HEK293 (cell line): Measurements from ENCODE around the gene GALNT10.

Experiments used
- CTCF ChIA-PET: fragments of 350-600 bp; formaldehyde crosslinking; extraction: SDS; loops from one replicate; lab custom pipeline; 2021; ENCODE audit warnings: antibody characterized with exemption; lab: Yijun Ruan, JAX
- POLR2A ChIA-PET: fragments of 300-600 bp; formaldehyde crosslinking; extraction: SDS; loops from one replicate; lab custom pipeline; 2020; ENCODE audit warnings: antibody characterized with exemption, inconsistent platforms; lab: Yijun Ruan, JAX
- H3K27ac ChIP-seq: fragments of 200-500 bp; sonication (Bioruptor generic); 2 replicates; pipeline ENCODE4 v1.5.1; 2014; ENCODE audit warnings: low read depth, low read length, control low read depth, inconsistent platforms; ENCODE audit errors: extremely low read depth
- H3K36me3 ChIP-seq, 2 experiments: fragments of 200-500 bp in 1 of 2; sonication (Bioruptor generic) in 1 of 2; 1 replicate in 1 of 2; 2 replicates in 1 of 2; pipeline ENCODE4 v1.5.1; 2014 to 2017; ENCODE audit warnings: inconsistent platforms in 2 of 2, low read length in 2 of 2; ENCODE audit not compliant: control insufficient read depth in 2 of 2, insufficient read depth in 1 of 2
- H3K4me1 ChIP-seq: fragments of 200-500 bp; sonication (Bioruptor generic); 2 replicates; pipeline ENCODE4 v1.5.1; 2014; ENCODE audit warnings: mild to moderate bottlenecking, low read length, inconsistent platforms; ENCODE audit not compliant: control insufficient read depth, insufficient read depth
- H3K4me3 ChIP-seq: 2 replicates; pipeline ENCODE4 v1.5.1; 2011; ENCODE audit warnings: low read depth, mild to moderate bottlenecking, control low read depth, low read length, moderate library complexity
- H3K9me3 ChIP-seq: fragments of 200-500 bp; sonication (Bioruptor generic); 2 replicates; pipeline ENCODE4 v1.5.1; 2014; ENCODE audit warnings: low read depth, low read length, inconsistent platforms; ENCODE audit not compliant: control insufficient read depth, insufficient read depth
- BCL6B ChIP-seq: fragments of 450-650 bp; formaldehyde crosslinking; IDR thresholded peaks from 2 replicates; pipeline ENCODE4 v1.5.1; 2017; ENCODE audit warnings: missing biosample characterization, missing genetic modification characterization
- ELK4 ChIP-seq: IDR thresholded peaks from 2 replicates; pipeline ENCODE4 v1.6.1; 2011; ENCODE audit warnings: mild to moderate bottlenecking, low read depth, low read length, borderline replicate concordance
- KLF9 ChIP-seq: fragments of 450-650 bp; formaldehyde crosslinking; IDR thresholded peaks from 2 replicates; pipeline ENCODE4 v1.5.1; 2016; ENCODE audit warnings: missing biosample characterization, missing genetic modification characterization, low read depth
- OSR2 ChIP-seq: fragments of 450-650 bp; formaldehyde crosslinking; IDR thresholded peaks from 2 replicates; pipeline ENCODE4 v1.5.1; 2016; ENCODE audit warnings: missing biosample characterization, missing genetic modification characterization
- SCRT1 ChIP-seq: fragments of 450-650 bp; formaldehyde crosslinking; IDR thresholded peaks from 2 replicates; pipeline ENCODE4 v1.5.1; 2016; ENCODE audit warnings: missing biosample characterization, missing genetic modification characterization, borderline replicate concordance
- SP2 ChIP-seq: fragments of 450-650 bp; formaldehyde crosslinking; IDR thresholded peaks from 2 replicates; pipeline ENCODE4 v1.5.1; 2016; ENCODE audit warnings: missing biosample characterization, missing genetic modification characterization
- ZBTB1 ChIP-seq: fragments of 450-650 bp; formaldehyde crosslinking; IDR thresholded peaks from 2 replicates; pipeline ENCODE4 v1.5.1; 2016; ENCODE audit warnings: missing biosample characterization, missing genetic modification characterization
- ZNF140 ChIP-seq: fragments of 450-650 bp; formaldehyde crosslinking; IDR thresholded peaks from 2 replicates; pipeline ENCODE4 v1.5.1; 2016; ENCODE audit warnings: missing biosample characterization, missing genetic modification characterization
- ZNF16 ChIP-seq: fragments of 450-650 bp; formaldehyde crosslinking; IDR thresholded peaks from 2 replicates; pipeline ENCODE4 v1.5.1; 2016; ENCODE audit warnings: low read depth, missing biosample characterization, missing genetic modification characterization
- ZNF23 ChIP-seq: fragments of 450-650 bp; formaldehyde crosslinking; IDR thresholded peaks from 2 replicates; pipeline ENCODE4 v1.5.1; 2016; ENCODE audit warnings: missing biosample characterization, missing genetic modification characterization, borderline replicate concordance
- ZNF324 ChIP-seq: fragments of 450-650 bp; formaldehyde crosslinking; IDR thresholded peaks from 2 replicates; pipeline ENCODE4 v1.5.1; 2016; ENCODE audit warnings: missing biosample characterization, missing genetic modification characterization
- ZNF350 ChIP-seq: fragments of 450-650 bp; formaldehyde crosslinking; IDR thresholded peaks from 2 replicates; pipeline ENCODE4 v1.5.0; 2017; ENCODE audit warnings: missing biosample characterization, mild to moderate bottlenecking, missing genetic modification characterization
- ZNF529 ChIP-seq: fragments of 450-650 bp; formaldehyde crosslinking; IDR thresholded peaks from 2 replicates; pipeline ENCODE4 v1.5.1; 2017; ENCODE audit warnings: missing genetic modification characterization, missing biosample characterization; ENCODE audit not compliant: insufficient replicate concordance
- ZNF544 ChIP-seq: fragments of 450-650 bp; formaldehyde crosslinking; IDR thresholded peaks from 2 replicates; pipeline ENCODE4 v1.5.0; 2017; ENCODE audit warnings: missing biosample characterization, missing genetic modification characterization
- ZNF555 ChIP-seq: fragments of 450-650 bp; formaldehyde crosslinking; conservative IDR thresholded peaks from 2 replicates; pipeline ENCODE4 v1.5.1; 2017; ENCODE audit warnings: missing biosample characterization, mild to moderate bottlenecking, missing genetic modification characterization, inconsistent platforms
- ZNF621 ChIP-seq: fragments of 450-650 bp; formaldehyde crosslinking; IDR thresholded peaks from 2 replicates; pipeline ENCODE4 v1.5.1; 2017; ENCODE audit warnings: missing biosample characterization, missing genetic modification characterization
- ZNF624 ChIP-seq: fragments of 450-650 bp; formaldehyde crosslinking; IDR thresholded peaks from 2 replicates; pipeline ENCODE4 v1.5.1; 2017; ENCODE audit warnings: missing biosample characterization, missing genetic modification characterization
- ZNF654 ChIP-seq: fragments of 450-650 bp; formaldehyde crosslinking; IDR thresholded peaks from 2 replicates; pipeline ENCODE4 v1.5.1; 2016; ENCODE audit warnings: low read depth, missing biosample characterization, missing genetic modification characterization
- ZNF677 ChIP-seq: fragments of 450-650 bp; IDR thresholded peaks from 2 replicates; pipeline ENCODE4 v1.5.0; 2018; ENCODE audit warnings: missing biosample characterization, mild to moderate bottlenecking, missing genetic modification characterization, moderate library complexity
- ZNF704 ChIP-seq: fragments of 450-650 bp; formaldehyde crosslinking; IDR thresholded peaks from 2 replicates; pipeline ENCODE4 v1.5.1; 2016; ENCODE audit warnings: missing biosample characterization, missing genetic modification characterization
- TF ChIP-seq, protein P1 (sequence below): fragments of 450-650 bp; formaldehyde crosslinking; IDR thresholded peaks from 2 replicates; pipeline ENCODE4 v1.5.1; 2016; ENCODE audit warnings: missing biosample characterization, missing genetic modification characterization, low read depth
- TF ChIP-seq, protein P2 (sequence below): fragments of 450-650 bp; formaldehyde crosslinking; IDR thresholded peaks from 2 replicates; pipeline ENCODE4 v1.5.1; 2016; ENCODE audit warnings: missing biosample characterization, missing genetic modification characterization, borderline replicate concordance

Gene GALNT10

DNA sequence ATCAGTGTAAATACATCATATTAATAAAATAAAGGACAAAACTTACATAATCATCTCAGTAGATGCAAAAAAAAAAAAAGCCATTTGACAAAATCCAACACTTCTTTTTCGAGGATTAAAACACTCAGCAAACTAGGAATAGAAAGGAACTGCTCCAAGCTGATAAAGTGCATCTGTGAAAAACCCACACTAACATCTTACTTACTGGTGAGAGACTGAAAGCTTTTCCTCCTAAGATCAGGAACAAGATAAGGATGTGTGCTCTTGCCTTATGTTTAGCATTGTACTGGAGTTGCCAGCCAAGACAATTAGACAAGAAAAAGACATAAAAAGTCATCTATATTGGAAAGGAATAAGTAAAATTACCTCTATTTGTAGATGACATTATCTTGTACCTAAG is 135.0 kb downstream of the GALNT10 start (continued):
- TF ChIP-seq SCRT1 (tag by site-specific recombination) (no peak), ZNF324 (tag by site-specific recombination) (no peak), ZNF677 (no peak), ZNF140 (no peak), ZNF23 (tag by site-specific recombination) (no peak), ZNF350 (tag by site-specific recombination) (no peak), ZNF704 (tag by site-specific recombination) (no peak), ZNF621 (tag by site-specific recombination) (no peak), KLF9 (no peak), ZNF544 (tag by site-specific recombination) (no peak), ZNF16 (no peak)
- TF ChIP-seq, protein P1, sequence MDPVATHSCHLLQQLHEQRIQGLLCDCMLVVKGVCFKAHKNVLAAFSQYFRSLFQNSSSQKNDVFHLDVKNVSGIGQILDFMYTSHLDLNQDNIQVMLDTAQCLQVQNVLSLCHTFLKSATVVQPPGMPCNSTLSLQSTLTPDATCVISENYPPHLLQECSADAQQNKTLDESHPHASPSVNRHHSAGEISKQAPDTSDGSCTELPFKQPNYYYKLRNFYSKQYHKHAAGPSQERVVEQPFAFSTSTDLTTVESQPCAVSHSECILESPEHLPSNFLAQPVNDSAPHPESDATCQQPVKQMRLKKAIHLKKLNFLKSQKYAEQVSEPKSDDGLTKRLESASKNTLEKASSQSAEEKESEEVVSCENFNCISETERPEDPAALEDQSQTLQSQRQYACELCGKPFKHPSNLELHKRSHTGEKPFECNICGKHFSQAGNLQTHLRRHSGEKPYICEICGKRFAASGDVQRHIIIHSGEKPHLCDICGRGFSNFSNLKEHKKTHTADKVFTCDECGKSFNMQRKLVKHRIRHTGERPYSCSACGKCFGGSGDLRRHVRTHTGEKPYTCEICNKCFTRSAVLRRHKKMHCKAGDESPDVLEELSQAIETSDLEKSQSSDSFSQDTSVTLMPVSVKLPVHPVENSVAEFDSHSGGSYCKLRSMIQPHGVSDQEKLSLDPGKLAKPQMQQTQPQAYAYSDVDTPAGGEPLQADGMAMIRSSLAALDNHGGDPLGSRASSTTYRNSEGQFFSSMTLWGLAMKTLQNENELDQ (tag by site-specific recombination), result no peak

DNA sequence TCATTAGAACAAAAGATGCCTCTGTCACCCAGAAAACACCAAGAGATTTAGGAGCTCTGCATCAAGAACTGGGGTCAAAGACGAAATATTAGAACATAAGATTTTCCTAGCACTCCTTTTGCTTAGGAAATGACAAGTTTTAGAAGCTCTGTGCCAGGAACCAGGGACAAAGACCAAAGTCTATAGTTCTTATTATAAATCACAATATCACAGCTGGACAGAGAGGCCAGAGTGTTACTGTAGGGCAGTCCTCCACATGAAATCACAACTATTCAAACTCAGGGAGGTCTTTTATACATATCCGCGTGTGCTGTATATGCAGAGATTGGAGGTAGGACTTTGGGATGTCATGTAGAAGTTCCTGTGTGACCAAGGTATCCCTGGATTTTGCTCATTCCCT is 138.5 kb downstream of the GALNT10 start:
- no peak for TF ChIP-seq ZBTB1
- no peak for TF ChIP-seq ZNF529 (tag by site-specific recombination)
- TF ChIP-seq ZNF555, result no peak
- no peak for TF ChIP-seq ZNF624
- CTCF ChIA-PET, result interaction anchor here (0.6 kb wide), 1 partner anchor 192 kb away, joined by 3 read pairs; no protein-coding TSS in a partner anchor
- Histone ChIP-seq H3K36me3 (no peaks in the 10 kb centered on the region), H3K4me3 (no peak overlapping the region), H3K4me1 (peaks cover under 1% of the 10 kb centered on the region), H3K27ac (no peak overlapping the region), H3K9me3 (no peaks in the 10 kb centered on the region)
- POLR2A ChIA-PET, result no interaction called here

- ChIA-PET CTCF (interaction anchor here (0.5 to 0.6 kb wide), 2 partner anchors 75 to 191 kb away, joined by 3 read pairs; no protein-coding TSS in a partner anchor), POLR2A (no interaction called here)
- H3K9me3 ChIP-seq, result no peaks in the 10 kb centered on the region
- peaks cover 6% of the 10 kb centered on the region for H3K4me1 ChIP-seq
- no peak overlapping the region for H3K27ac ChIP-seq
- no peaks in the 10 kb centered on the region for H3K36me3 ChIP-seq
- TF ChIP-seq OSR2 (tag by site-specific recombination), result no peak
- TF ChIP-seq, all 188 proteins: peak for 0
- H3K4me3 ChIP-seq, result no peak overlapping the region
Observed at GRCh38 chr5:154329519-154330040, 139.0 kb downstream of the GALNT10 start.

DNA sequence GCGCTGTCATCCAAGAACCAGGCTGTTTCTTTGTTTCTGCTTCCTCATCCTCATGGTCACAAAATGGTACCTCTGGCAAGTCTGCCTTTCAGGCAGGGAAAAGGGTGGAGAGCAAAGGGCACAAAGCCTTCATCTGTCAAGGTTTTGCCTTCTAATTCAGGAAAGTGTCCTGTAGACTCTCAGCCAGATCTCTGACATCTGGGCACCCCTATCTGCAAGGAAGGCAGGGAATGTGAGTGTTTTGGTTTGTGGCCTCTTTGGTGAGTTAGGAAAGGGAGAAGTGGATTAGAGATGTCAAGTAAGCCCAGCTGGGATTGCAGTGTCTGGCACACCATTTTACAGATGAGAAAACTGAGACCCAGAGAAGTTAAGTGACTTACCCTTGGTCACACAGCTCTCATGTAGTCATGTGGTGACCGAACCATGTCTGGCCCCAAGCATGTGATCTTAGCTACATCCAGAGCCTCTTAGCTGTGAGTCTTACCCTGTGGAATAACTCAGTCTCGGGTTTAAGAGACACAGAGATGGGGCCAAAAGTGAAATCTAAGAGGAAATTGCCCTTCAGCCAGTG is 139.6 kb downstream of the GALNT10 start:
- H3K36me3 ChIP-seq, result no peaks in the 10 kb centered on the region
- H3K27ac ChIP-seq, result no peak overlapping the region
- POLR2A ChIA-PET, result no interaction called here
- H3K9me3 ChIP-seq, result no peaks in the 10 kb centered on the region
- peaks cover 9% of the 10 kb centered on the region for H3K4me1 ChIP-seq
- CTCF ChIA-PET, result no interaction called here
- H3K4me3 ChIP-seq, result no peak overlapping the region
- TF ChIP-seq ELK4 (no peak), BCL6B (tag by site-specific recombination) (no peak), SP2 (tag by site-specific recombination) (no peak), ZNF654 (no peak)
- TF ChIP-seq, protein P2, sequence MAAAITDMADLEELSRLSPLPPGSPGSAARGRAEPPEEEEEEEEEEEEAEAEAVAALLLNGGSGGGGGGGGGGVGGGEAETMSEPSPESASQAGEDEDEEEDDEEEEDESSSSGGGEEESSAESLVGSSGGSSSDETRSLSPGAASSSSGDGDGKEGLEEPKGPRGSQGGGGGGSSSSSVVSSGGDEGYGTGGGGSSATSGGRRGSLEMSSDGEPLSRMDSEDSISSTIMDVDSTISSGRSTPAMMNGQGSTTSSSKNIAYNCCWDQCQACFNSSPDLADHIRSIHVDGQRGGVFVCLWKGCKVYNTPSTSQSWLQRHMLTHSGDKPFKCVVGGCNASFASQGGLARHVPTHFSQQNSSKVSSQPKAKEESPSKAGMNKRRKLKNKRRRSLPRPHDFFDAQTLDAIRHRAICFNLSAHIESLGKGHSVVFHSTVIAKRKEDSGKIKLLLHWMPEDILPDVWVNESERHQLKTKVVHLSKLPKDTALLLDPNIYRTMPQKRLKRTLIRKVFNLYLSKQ (tag by site-specific recombination), result no peak
